Measurements from ENCODE around the gene ARHGEF35.
"Not testable (repeated sequence)": the region's sequence is repeated elsewhere in the genome, so short reads cannot be mapped to it uniquely, and the experiment has no call there.

DNA sequence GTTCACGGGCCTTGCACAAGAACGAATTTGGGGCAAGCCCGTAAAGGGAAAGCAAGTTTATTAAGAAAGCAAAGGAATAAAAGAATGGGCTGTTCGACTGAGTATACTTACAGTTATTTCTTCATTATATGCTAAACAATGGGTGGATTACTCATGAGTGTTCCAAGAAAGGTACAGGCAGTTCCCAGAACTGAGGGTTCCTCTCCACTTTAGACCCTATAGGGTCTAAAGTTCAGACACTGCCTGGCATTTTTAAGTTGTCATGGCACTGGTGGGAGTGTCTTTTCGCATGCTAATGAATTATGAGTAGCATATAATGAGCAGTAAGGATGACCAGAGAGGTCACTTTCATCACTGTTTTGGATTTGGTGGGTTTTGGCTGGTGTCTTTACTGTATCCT, 9.7 kb upstream of the ARHGEF35 start:
- TF ChIP-seq, protein P1, sequence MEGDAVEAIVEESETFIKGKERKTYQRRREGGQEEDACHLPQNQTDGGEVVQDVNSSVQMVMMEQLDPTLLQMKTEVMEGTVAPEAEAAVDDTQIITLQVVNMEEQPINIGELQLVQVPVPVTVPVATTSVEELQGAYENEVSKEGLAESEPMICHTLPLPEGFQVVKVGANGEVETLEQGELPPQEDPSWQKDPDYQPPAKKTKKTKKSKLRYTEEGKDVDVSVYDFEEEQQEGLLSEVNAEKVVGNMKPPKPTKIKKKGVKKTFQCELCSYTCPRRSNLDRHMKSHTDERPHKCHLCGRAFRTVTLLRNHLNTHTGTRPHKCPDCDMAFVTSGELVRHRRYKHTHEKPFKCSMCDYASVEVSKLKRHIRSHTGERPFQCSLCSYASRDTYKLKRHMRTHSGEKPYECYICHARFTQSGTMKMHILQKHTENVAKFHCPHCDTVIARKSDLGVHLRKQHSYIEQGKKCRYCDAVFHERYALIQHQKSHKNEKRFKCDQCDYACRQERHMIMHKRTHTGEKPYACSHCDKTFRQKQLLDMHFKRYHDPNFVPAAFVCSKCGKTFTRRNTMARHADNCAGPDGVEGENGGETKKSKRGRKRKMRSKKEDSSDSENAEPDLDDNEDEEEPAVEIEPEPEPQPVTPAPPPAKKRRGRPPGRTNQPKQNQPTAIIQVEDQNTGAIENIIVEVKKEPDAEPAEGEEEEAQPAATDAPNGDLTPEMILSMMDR (IDR thresholded peaks at IDR 0.05), result not testable (repeated sequence)
- not testable (repeated sequence) for TF ChIP-seq POLR2A (IDR thresholded peaks at IDR 0.05)
